Adrenal gland (tissue), 12 donors: ENCODE data around the gene YIF1B. TPM values are rescaled to one million over a fixed set of nuclear protein-coding genes. Genes with fewer than 3 reads are reported as not detected.

Experiments
- DNase-seq, 7 donors: peaks; one replicate each; pipeline ENCODE4 v3.0.0-alpha.2; 2019 to 2020
- H3K27ac ChIP-seq, 5 donors: fragments of 200-600 bp; sonication (generic) in 4 of 5; 1 replicate in 3 of 5; 2 replicates in 2 of 5; pipeline versions ENCODE4 v1.5.1 to v1.8.0; 2016 to 2020; ENCODE audit warnings: mild to moderate bottlenecking in 1 of 5
- H3K27me3 ChIP-seq: fragments of 200-600 bp; 2 replicates; pipeline ENCODE4 v1.8.0; 2021
- H3K36me3 ChIP-seq, 2 donors: fragments of 200-600 bp; replicated peaks in 1 of 2; 1 replicate in 1 of 2; 2 replicates in 1 of 2; pipeline versions ENCODE4 v1.5.1 to v1.8.0; 2018 to 2022
- H3K4me1 ChIP-seq, 2 donors: fragments of 200-600 bp; replicated peaks in 1 of 2; 1 replicate in 1 of 2; 2 replicates in 1 of 2; pipeline versions ENCODE4 v1.5.1 to v1.8.0; 2018 to 2021
- H3K4me3 ChIP-seq, 4 donors: fragments of 200-600 bp; sonication (generic) in 3 of 4; one replicate each; pipeline ENCODE4 v1.5.1; 2016 to 2018
- H3K9me3 ChIP-seq, 3 donors: fragments of 200-600 bp; sonication (generic) in 1 of 3; replicated peaks in 1 of 3; 1 replicate in 2 of 3; 2 replicates in 1 of 3; pipeline versions ENCODE4 v1.5.1 to v1.8.0; 2016 to 2021
- CTCF ChIP-seq, 6 experiments: fragments of 450-650 bp in 4 of 6; fragments of 200-600 bp in 2 of 6; sonication (generic) in 1 of 6; IDR thresholded peaks; 1 replicate in 5 of 6; 2 replicates in 1 of 6; pipeline versions ENCODE4 v1.5.1 to v1.8.0; 2016 to 2021; ENCODE audit warnings: antibody characterized with exemption in 6 of 6, mild to moderate bottlenecking in 2 of 6, moderate library complexity in 1 of 6
- POLR2A ChIP-seq, 2 donors: fragments of 450-650 bp; IDR thresholded peaks; one replicate each; pipeline ENCODE4 v1.6.1; 2017; ENCODE audit warnings: antibody characterized with exemption in 2 of 2, mild to moderate bottlenecking in 2 of 2, moderate library complexity in 1 of 2
- WGBS, 4 donors: extraction: QIAGEN DNeasy Blood & Tissue Kit in 2 of 4; methylation state at CpG; one replicate each; pipeline versions ENCODE4 v1.1.5 to v1.1.7; 2013 to 2017; 5-methylcytosine and 5-hydroxymethylcytosine counted together
- intact Hi-C, 2 donors: fragments of 100-400 bp; cut with DNase I; formaldehyde crosslinking; loops; one replicate each; pipeline versions ENCODE4 v1.14.1 to v1.15.0; 2022 to 2023
- polyA plus RNA-seq, 3 donors: library from polyadenylated mRNA; stranded (reverse); fragments of 200-250 nt in 2 of 3; fragments of 350-450 nt in 1 of 3; fragmentation: Illumina TruSeq in 1 of 3; extraction: RNeasy Lipid Tissue Mini Kit (QIAGEN cat#74804) in 1 of 3; gene quantifications; one replicate each; pipeline ENCODE4 v1.2.3, GENCODE V29; 2013 to 2014
- total RNA-seq, 9 donors: library from RNA; depleted of rRNA in 4 of 9; stranded (reverse); fragments of >200 nt in 4 of 9; fragments of 120-200 nt in 1 of 9; fragmentation: NEBNext Ultra II Directional in 1 of 9; extraction: Animal tissue kit (Norgen Biotek cat#: 25700) in 1 of 9; gene quantifications; one replicate each; pipeline versions ENCODE4 v1.1.0 to v1.2.4, GENCODE V29; 2013 to 2023
- donor health status: healthy with polysubstance abuse.
- donor health status: Bipolar disorder and iron deficiency.
- donor health status: DM: yes; HTN: yes; CAD: no.
- donor health status: DM: no; HTN: no; CAD: no.
- donor health status: DM: no; HTN: no; CAD: no.
- donor health status: DM: yes; HTN: yes; CAD: no.

Gene YIF1B
- total and polyA plus RNA-seq, 12 donors, result 23.5 to 57.0 (median 39.6) TPM

GRCh38 chr19:38291855-38292254 is 23.9 kb downstream of the YIF1B start:
- Histone ChIP-seq H3K4me1 (no peaks in the 10 kb centered on the region), H3K27me3 (no peaks in the 10 kb centered on the region), H3K9me3 (no peaks in the 10 kb centered on the region), H3K27ac (no peak overlapping the region), H3K36me3 (peaks cover 0 to 32% of the 10 kb centered on the region in 2 donors), H3K4me3 (no peak overlapping the region)
- WGBS, 4 donors, result 85 to 89% (median 87%) methylated on average over 8 to 15 of the region's 15 CpGs
- DNase-seq, result no peak
- no peak for TF ChIP-seq CTCF (IDR thresholded peaks at IDR 0.05)
- TF ChIP-seq POLR2A (IDR thresholded peaks at IDR 0.05), result no peak
- intact Hi-C loops, result no loop called here

DNA sequence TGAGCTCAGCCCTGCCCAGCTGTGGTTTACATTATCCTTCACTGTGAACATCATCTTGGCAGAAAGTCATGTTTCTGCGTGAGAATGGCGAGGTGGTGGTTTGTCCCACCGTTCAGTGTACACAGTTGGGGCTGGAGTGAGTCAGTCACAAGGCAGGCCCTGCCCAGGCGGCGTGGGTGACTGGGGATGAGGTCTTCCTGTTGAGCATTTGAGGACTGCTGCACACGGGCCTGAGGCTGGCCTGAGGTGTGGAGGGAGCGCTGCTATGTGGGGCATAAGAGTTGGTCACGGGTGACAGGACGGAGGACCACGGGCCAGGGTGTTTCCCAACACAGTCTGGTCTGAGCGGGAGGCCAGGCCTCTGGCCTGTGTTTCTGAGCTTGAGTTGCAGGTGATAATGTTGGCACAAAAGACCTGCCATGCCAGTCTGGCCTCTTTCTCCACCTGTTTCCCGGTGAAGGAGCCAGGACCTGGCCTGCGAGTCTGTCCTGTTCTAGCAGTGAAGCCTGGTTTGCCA is 25.1 kb downstream of the YIF1B start:
- Histone ChIP-seq H3K27ac (no peak overlapping the region), H3K4me1 (peaks cover 0 to 5% of the 10 kb centered on the region in 2 donors), H3K27me3 (no peaks in the 10 kb centered on the region), H3K4me3 (no peak overlapping the region), H3K9me3 (no peaks in the 10 kb centered on the region), H3K36me3 (peaks cover 0 to 32% of the 10 kb centered on the region in 2 donors)
- intact Hi-C loops, result no loop called here
- WGBS, 4 donors, result 84 to 91% (median 89%) methylated on average over 11 to 13 of the region's 13 CpGs
- no peak for TF ChIP-seq CTCF (IDR thresholded peaks at IDR 0.05)
- no peak for TF ChIP-seq POLR2A (IDR thresholded peaks at IDR 0.05)
- no peak for DNase-seq

GRCh38 chr19:38289955-38290354 is 25.8 kb downstream of the YIF1B start:
- Histone ChIP-seq H3K27ac (no peak overlapping the region), H3K4me3 (no peak overlapping the region), H3K9me3 (no peaks in the 10 kb centered on the region), H3K4me1 (peaks cover 0 to 12% of the 10 kb centered on the region in 2 donors), H3K27me3 (no peaks in the 10 kb centered on the region), H3K36me3 (peaks cover 0 to 32% of the 10 kb centered on the region in 2 donors)
- DNase-seq, result no peak
- intact Hi-C loops, result no loop called here
- 96 to 97% (median 96%) methylated on average over 9 to 15 of the region's 15 CpGs for WGBS, 4 donors
- TF ChIP-seq CTCF (IDR thresholded peaks at IDR 0.05), result no peak
- no peak for TF ChIP-seq POLR2A (IDR thresholded peaks at IDR 0.05)

DNA sequence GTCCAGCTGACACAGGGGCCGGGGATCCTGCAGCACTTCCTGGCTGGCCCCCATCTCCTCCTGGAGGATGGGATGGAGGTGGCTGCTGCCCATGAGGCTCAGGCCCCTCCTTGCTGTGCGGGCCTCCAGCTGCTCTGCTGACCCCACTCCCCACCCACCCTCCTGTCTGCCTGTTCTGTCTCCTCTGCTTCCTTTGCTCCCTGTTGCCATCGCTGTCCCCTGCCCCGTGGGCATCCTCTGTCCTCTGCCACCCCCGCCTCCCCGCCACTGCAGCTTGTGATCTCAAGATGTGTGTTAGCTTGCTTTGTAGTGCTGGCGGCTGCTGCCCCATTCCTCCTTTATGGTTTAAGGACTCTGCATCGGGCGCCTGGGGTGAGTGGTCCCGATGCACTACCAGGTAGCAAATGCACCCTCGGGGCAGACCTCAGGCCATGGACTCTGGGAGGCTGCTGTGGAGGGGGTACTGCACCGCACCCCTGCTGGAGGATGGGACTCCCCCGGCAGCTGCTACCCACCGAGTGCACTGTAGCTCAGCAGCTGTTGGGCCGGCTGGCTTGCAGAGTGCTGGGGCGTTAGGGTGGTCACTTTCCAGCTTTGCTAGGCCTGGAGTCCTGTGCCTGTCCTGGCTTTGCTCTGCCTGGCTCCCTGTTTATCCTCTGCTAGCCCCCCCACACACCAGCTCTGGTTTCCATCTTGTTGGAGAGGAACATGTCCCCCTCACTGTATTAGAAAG is 27.5 kb downstream of the YIF1B start:
- peaks cover 0 to 32% of the 10 kb centered on the region in 2 donors for H3K36me3 ChIP-seq
- no peaks in the 10 kb centered on the region for H3K27me3 ChIP-seq
- intact Hi-C loops, result no loop called here
- no peak overlapping the region for H3K27ac ChIP-seq
- H3K4me3 ChIP-seq, result no peak overlapping the region
- H3K4me1 ChIP-seq, result peaks cover 0 to 22% of the 10 kb centered on the region in 2 donors
- H3K9me3 ChIP-seq, result no peaks in the 10 kb centered on the region
- 79 to 87% (median 84%) methylated on average over 9 to 16 of the region's 16 CpGs for WGBS, 4 donors
- TF ChIP-seq CTCF (IDR thresholded peaks at IDR 0.05) (no peak), POLR2A (IDR thresholded peaks at IDR 0.05) (no peak)
- no peak for DNase-seq
